HG03575 (cell line): Measurements from ENCODE around the gene WFDC1.

Experiments
- ATAC-seq: cut with Tn5 transposase; IDR thresholded peaks from one replicate; pipeline ENCODE4 v1.9.1; 2021; ENCODE audit not compliant: unreplicated experiment, insufficient number of reproducible peaks, low FRiP score; ENCODE audit errors: extremely low read depth

The WFDC1 gene

GRCh38 chr16:84294117-84294516 is 561 bp upstream of the WFDC1 start:
- ATAC-seq = no peak

DNA sequence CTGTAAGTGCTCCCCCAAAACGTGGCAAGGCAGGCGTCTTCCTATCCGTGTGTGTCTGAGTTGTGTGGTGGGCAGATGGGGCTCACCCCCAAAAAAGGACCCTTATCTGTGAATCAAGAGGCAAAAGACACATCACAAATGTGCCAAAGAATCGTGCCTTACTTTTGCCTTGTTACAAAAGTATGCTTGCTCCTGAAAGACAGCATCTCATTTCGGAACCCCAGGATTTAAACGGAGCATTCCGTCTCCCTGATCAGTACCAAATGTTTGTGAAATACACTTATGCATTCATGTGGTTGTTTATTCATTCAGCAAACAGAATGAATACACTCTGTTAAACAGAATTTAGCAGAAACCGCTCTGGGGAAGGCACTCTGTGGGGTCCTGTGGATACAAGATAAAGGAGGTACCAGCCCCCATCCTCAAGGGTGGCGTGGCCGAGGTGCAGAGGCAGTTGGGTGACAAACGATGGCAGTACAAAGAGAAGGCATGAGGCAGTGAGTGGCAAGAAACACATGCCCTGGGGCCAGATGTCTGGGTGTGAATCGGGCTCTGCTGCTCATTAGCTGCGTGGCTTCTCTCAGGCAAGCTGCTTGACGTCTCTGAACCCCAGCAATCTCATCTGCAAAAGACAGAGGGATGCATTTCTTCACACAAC is 654 bp downstream of the WFDC1 start:
- no peak for ATAC-seq

GRCh38 chr16:84298376-84298899 is 3.8 kb downstream of the WFDC1 start:
- ATAC-seq = no peak

- no peak for ATAC-seq
Measured at GRCh38 chr16:84299734-84300440, 5.2 kb downstream of the WFDC1 start.

- no peak for ATAC-seq
Measured at GRCh38 chr16:84302111-84302954, 7.7 kb downstream of the WFDC1 start.

GRCh38 chr16:84303023-84303422 is 8.3 kb downstream of the WFDC1 start:
- no peak for ATAC-seq

- no peak for ATAC-seq
Measured at GRCh38 chr16:84303516-84303915, 8.8 kb downstream of the WFDC1 start.

DNA sequence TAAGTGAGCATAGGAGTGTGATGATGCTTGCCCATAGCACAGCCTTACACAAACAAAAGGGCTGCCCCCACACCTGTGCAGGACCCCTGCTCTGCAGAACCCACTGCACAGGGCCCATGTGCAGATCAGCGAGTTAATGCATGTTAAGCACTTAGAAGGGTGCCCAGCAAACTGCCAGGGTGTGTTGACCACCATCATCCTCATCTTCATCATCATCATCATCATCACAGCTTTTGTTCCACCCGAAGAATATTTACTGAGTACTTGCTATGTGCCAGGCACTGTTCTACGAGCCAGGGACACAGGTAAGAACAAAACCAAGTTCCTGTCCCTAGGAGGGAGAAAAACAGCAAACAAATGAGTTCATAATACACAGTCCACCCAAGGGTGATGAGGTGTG is 11.9 kb downstream of the WFDC1 start:
- ATAC-seq = no peak

GRCh38 chr16:84307209-84307954 is 12.7 kb downstream of the WFDC1 start:
- ATAC-seq = no peak

- ATAC-seq = no peak
Measured at GRCh38 chr16:84308120-84308519, 13.4 kb downstream of the WFDC1 start.

GRCh38 chr16:84310642-84311041 is 16.0 kb downstream of the WFDC1 start:
- ATAC-seq = no peak

DNA sequence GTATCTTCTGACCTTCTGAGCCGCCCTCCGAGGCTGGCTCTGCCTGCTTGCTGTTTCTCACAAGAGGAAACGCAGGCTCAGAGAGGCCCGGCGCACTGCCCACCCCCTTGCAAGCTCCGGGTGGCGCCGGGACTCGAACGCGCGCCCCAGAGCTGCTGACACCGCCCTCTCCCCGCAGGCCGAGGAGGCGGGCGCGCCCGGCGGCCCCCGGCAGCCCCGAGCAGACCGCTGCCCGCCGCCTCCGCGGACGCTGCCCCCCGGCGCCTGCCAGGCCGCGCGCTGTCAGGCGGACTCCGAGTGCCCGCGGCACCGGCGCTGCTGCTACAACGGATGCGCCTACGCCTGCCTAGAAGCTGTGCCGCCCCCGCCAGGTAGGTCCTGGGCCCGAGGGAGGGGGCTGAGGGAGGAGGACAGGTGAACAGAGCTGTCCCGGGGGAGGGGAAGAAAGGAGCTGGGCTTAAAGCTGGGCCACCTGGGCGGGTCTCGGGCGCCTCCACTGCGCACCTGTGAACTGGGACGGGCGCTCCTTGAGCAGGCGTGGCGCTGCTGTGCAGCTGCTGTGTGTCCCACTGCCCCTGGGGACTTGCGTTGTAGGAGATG is 18.2 kb downstream of the WFDC1 start:
- ATAC-seq = no peak

DNA sequence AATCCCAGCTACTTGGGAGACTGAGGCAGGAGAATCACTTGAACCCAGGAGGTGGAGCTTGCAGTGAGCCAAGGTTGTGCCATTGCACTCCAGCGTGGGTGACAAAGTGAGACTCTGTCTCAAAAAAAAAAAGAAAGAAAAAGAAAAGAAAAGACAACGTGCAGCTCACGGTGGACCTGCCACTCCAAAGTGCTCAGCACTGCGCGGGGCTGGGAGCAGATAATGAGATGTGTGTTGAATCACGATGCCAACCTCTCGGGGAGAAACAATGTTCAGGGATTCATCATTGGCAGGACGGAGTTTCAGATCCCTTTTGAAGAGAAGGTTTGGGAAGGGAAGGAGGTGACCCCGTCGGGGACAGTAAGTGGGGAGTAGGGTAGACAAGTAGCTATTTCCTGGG is 19.2 kb downstream of the WFDC1 start:
- no peak for ATAC-seq

GRCh38 chr16:84314373-84314772 is 19.7 kb downstream of the WFDC1 start:
- no peak for ATAC-seq

GRCh38 chr16:84314814-84315213 is 20.1 kb downstream of the WFDC1 start:
- ATAC-seq = no peak

DNA sequence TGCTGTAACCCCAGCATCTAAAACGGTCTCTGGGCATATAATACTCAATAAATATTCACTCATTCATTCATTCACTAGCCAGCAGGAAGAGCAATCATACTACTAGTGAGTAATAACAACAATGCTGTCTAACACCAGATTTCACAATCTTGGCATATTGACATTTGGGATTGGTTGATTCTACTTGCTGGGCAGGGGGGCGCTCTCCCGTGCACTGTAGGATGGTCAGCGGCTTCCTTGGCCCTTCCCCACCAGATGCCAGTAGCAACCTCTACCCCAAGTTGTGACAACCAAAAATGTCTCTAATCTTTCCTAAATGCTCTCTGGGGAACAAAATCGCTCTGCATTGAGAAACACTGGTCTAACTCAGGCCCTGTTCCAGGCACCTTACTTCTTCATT is 20.7 kb downstream of the WFDC1 start:
- ATAC-seq = no peak

- no peak for ATAC-seq
Measured at GRCh38 chr16:84318091-84318975, 23.7 kb downstream of the WFDC1 start.
